Activated B cell treated with CpG ODN at 0.5 μM for 24 hours (primary cell): Measurements from ENCODE around the gene SPOCK3. TPM values are rescaled to one million over a fixed set of nuclear protein-coding genes. Genes with fewer than 3 reads are reported as not detected.

Experiments used
- ATAC-seq: fragments of 200-7000 bp; cut with Tn5 transposase; one replicate; pipeline ENCODE4 v1.10.0; 2021; ENCODE audit warnings: low read depth, mild to moderate bottlenecking, moderate library complexity
- CTCF ChIA-PET: fragments of 350-600 bp; sonication (Branson Sonifier 250); formaldehyde crosslinking; loops from one replicate; lab custom pipeline; 2021; ENCODE audit warnings: antibody characterized with exemption; lab: Charles Lee
- POLR2A ChIA-PET: fragments of 350-600 bp; sonication (Branson Sonifier 250); formaldehyde crosslinking; loops from one replicate; lab custom pipeline; 2021; ENCODE audit warnings: antibody characterized with exemption; lab: Charles Lee
- DNase-seq: peaks from one replicate; pipeline ENCODE4 v3.0.0; 2022
- H3K27ac Mint-ChIP-seq: one replicate; pipeline ENCODE4 v1.8.0; 2020; ENCODE audit warnings: mixed read lengths
- H3K27me3 Mint-ChIP-seq: one replicate; pipeline ENCODE4 v1.8.0; 2021; ENCODE audit warnings: mixed read lengths
- H3K36me3 Mint-ChIP-seq: one replicate; pipeline ENCODE4 v1.8.0; 2021; ENCODE audit warnings: low read depth, mixed read lengths
- H3K4me1 Mint-ChIP-seq: one replicate; pipeline ENCODE4 v1.8.0; 2021; ENCODE audit warnings: mixed read lengths
- H3K4me3 Mint-ChIP-seq: one replicate; pipeline ENCODE4 v1.8.0; 2020; ENCODE audit warnings: mild to moderate bottlenecking, mixed read lengths
- H3K9me3 Mint-ChIP-seq: one replicate; pipeline ENCODE4 v1.8.0; 2020; ENCODE audit warnings: mixed read lengths
- CTCF ChIP-seq: fragments of 200-600 bp; IDR thresholded peaks from one replicate; pipeline ENCODE4 v1.8.0; 2022; ENCODE audit warnings: antibody characterized with exemption, mild to moderate bottlenecking
- intact Hi-C: fragments of 100-400 bp; cut with micrococcal nuclease; formaldehyde crosslinking; loops from one replicate; pipeline ENCODE4 v1.15.1; 2024
- total RNA-seq: library from RNA; stranded (reverse); gene quantifications from 2 replicates; pipeline ENCODE4 v1.2.3, GENCODE V29; 2022

SPOCK3 gene
- total RNA-seq, 1 donor from 2014 or later, result not detected

GRCh38 chr4:167230744-167231143, 3.5 kb downstream of the SPOCK3 start:
- ChIA-PET CTCF (no interaction called here), POLR2A (no interaction called here)
- TF ChIP-seq CTCF, result no peak
- Mint-ChIP-seq H3K9me3 (no peaks in the 10 kb centered on the region), H3K36me3 (no peaks in the 10 kb centered on the region), H3K27me3 (peaks cover 23% of the 10 kb centered on the region), H3K27ac (no peak overlapping the region), H3K4me1 (peaks cover 11% of the 10 kb centered on the region), H3K4me3 (no peak overlapping the region)
- intact Hi-C loops, result no loop called here
- ATAC-seq (no peak), DNase-seq (no peak)

- ChIA-PET POLR2A (no interaction called here), CTCF (no interaction called here)
- Mint-ChIP-seq H3K4me3 (no peak overlapping the region), H3K9me3 (no peaks in the 10 kb centered on the region), H3K4me1 (peaks cover 6% of the 10 kb centered on the region), H3K27me3 (no peaks in the 10 kb centered on the region), H3K36me3 (no peaks in the 10 kb centered on the region), H3K27ac (no peak overlapping the region)
- no peak for TF ChIP-seq CTCF
- ATAC-seq (peak; percentile 10), DNase-seq (no peak)
- intact Hi-C loops, result no loop called here
Measured at GRCh38 chr4:167222099-167222498, 12.2 kb downstream of the SPOCK3 start.

GRCh38 chr4:167221084-167221483, 13.2 kb downstream of the SPOCK3 start:
- Mint-ChIP-seq H3K27me3 (no peaks in the 10 kb centered on the region), H3K36me3 (no peaks in the 10 kb centered on the region), H3K4me3 (no peak overlapping the region), H3K4me1 (peaks cover 6% of the 10 kb centered on the region), H3K9me3 (no peaks in the 10 kb centered on the region), H3K27ac (no peak overlapping the region)
- POLR2A ChIA-PET, result no interaction called here
- TF ChIP-seq CTCF, result no peak
- ATAC-seq (no peak), DNase-seq (no peak)
- CTCF ChIA-PET, result no interaction called here
- intact Hi-C loops, result no loop called here

GRCh38 chr4:167218022-167218608, 16.2 kb downstream of the SPOCK3 start:
- Mint-ChIP-seq H3K4me3 (no peak overlapping the region), H3K27ac (no peak overlapping the region), H3K4me1 (peaks cover 6% of the 10 kb centered on the region), H3K36me3 (no peaks in the 10 kb centered on the region), H3K9me3 (no peaks in the 10 kb centered on the region), H3K27me3 (no peaks in the 10 kb centered on the region)
- intact Hi-C loops, result no loop called here
- CTCF ChIA-PET, result no interaction called here
- ATAC-seq, result no peak
- POLR2A ChIA-PET, result no interaction called here
- no peak for TF ChIP-seq CTCF
- DNase-seq, result no peak

- DNase-seq (no peak), ATAC-seq (no peak)
- CTCF ChIA-PET, result no interaction called here
- Mint-ChIP-seq H3K36me3 (no peaks in the 10 kb centered on the region), H3K27me3 (no peaks in the 10 kb centered on the region), H3K27ac (no peak overlapping the region), H3K9me3 (no peaks in the 10 kb centered on the region), H3K4me3 (no peak overlapping the region), H3K4me1 (peaks cover 2% of the 10 kb centered on the region)
- TF ChIP-seq CTCF, result no peak
- POLR2A ChIA-PET, result no interaction called here
- intact Hi-C loops, result no loop called here
Measured at GRCh38 chr4:167216783-167217182, 17.5 kb downstream of the SPOCK3 start.
